Mucosa of descending colon (tissue), 3 donors: ENCODE results near the gene TP53BP1. TPM values are rescaled to one million over a fixed set of nuclear protein-coding genes. Genes with fewer than 3 reads are reported as not detected.

Source experiments
- ATAC-seq: fragments of 200-7000 bp; cut with Tn5 transposase; one replicate; pipeline ENCODE4 v1.9.1; 2020; ENCODE audit warnings: mild to moderate bottlenecking, moderate library complexity
- DNase-seq, 3 donors: peaks; one replicate each; pipeline ENCODE4 v3.0.0-alpha.2; 2020
- H3K36me3 ChIP-seq: fragments of 200-600 bp; one replicate; pipeline ENCODE4 v1.8.0; 2021; ENCODE audit warnings: low read depth, mild to moderate bottlenecking
- H3K4me1 ChIP-seq: fragments of 200-600 bp; one replicate; pipeline ENCODE4 v1.8.0; 2021; ENCODE audit warnings: low read depth, mild to moderate bottlenecking
- H3K4me3 ChIP-seq: fragments of 200-600 bp; one replicate; pipeline ENCODE4 v1.8.0; 2021; ENCODE audit warnings: mild to moderate bottlenecking
- H3K9me3 ChIP-seq: fragments of 200-600 bp; one replicate; pipeline ENCODE4 v1.8.0; 2021; ENCODE audit warnings: mild to moderate bottlenecking
- CTCF ChIP-seq: fragments of 200-600 bp; IDR thresholded peaks from one replicate; pipeline ENCODE4 v1.8.0; 2022; ENCODE audit warnings: antibody characterized with exemption, mild to moderate bottlenecking
- intact Hi-C, 2 donors: fragments of 100-400 bp; cut with DNase I in 1 of 2; cut with micrococcal nuclease in 1 of 2; formaldehyde crosslinking; loops; one replicate each; pipeline versions ENCODE4 v1.11.0 to v1.11.1; 2022; cut with DNase I, micrococcal nuclease
- total RNA-seq, 3 donors: library from RNA; stranded (reverse); fragmentation: NEBNext Ultra II Directional in 2 of 3; extraction: Animal tissue kit (Norgen Biotek cat#: 25700) in 2 of 3; gene quantifications; one replicate each; pipeline versions ENCODE4 v1.2.1 to v1.2.4, GENCODE V29; 2021 to 2023
- donor health status: DM: no; HTN: no; CAD: no; lungs with moderate emphysema.
- donor health status: DM: no; HTN: no; CAD: no.
- donor health status: DM: no; HTN: yes; CAD: no.

Gene TP53BP1
- total RNA-seq, 3 donors from 2014 or later: 31.8 to 46.5 (median 41.6) TPM

DNA sequence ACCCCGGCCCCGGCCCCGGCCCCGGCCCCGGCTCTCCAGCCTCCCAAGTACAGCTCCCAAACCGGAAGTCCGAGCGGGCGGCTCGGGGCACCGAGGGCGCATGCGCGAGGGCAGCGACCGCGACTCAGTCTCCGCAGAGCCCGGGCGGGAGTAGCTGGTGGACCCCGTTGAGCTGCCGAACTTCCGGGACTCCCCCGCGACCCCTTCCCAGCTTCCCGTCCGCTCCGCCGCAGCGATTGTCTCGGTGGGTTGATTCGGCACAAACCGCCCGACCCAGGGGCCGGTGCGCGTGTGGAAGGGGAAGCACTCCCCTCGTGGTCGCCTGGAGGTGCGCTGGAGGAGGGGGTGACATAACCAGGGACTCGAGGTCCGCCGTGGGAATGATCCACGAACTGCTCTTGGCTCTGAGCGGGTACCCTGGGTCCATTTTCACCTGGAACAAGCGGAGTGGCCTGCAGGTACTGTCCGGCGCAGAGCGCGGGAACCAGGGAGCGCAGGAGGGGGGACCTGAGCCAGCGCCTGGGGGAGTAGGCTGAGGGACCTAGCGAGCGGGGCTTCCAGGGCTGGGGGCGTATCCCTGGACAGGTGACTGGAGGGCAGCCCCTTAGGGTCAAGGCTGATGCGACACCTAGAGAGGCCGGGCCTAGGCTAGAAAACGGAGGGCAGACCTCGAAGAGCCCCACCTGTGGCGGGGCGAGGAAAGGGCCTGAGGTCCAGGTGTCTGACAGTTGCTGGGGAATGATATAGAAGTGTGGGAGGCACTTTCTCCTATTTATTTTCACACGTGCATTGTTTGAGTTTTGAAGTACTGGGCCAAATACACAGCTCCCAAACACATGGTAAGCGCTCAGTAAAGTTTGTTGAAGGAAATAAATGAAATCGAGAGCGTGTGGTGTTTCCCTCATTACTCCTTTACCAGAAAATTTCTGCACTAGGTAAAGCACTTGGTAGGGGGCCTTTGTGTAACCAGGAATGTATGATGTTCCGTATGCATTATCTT lies 121.7 kb downstream of the TP53BP1 start, which contains the start of the genes TUBGCP4 and ZSCAN29:
TUBGCP4 (plus strand) TSS at position 127 of the 1,000 bp plus-strand sequence; CDS start at position 381, 254 bp downstream.
ZSCAN29 (minus strand) TSS at position 69 of the 1,000 bp plus-strand sequence. CDS start 1,130 bp downstream, outside the sequence.
- Histone ChIP-seq H3K9me3 (no peaks in the 10 kb centered on the region), H3K4me1 (peaks cover 22% of the 10 kb centered on the region), H3K4me3 (peak within 1 kb of the TSS; percentile 77), H3K36me3 (no peaks in the 10 kb centered on the region)
- TF ChIP-seq CTCF: no peak
- DNase-seq (peak; percentile 74 to 89 (median 88)), ATAC-seq (peak; percentile 95)
- intact Hi-C loops: no loop called here

GRCh38 chr15:43370310-43370974 lies 122.5 kb downstream of the TP53BP1 start:
- DNase-seq: peak in 1 of 3 donors; percentile 24
- ATAC-seq: peak; percentile 58
- no peak for TF ChIP-seq CTCF
- Histone ChIP-seq H3K36me3 (no peaks in the 10 kb centered on the region), H3K9me3 (no peaks in the 10 kb centered on the region), H3K4me3 (peak overlapping the region; percentile 77), H3K4me1 (peaks cover 22% of the 10 kb centered on the region)
- intact Hi-C loops: no loop called here

GRCh38 chr15:43361313-43361903 lies 131.5 kb downstream of the TP53BP1 start:
- DNase-seq (no peak), ATAC-seq (no peak)
- peaks cover 63% of the 10 kb centered on the region for H3K9me3 ChIP-seq
- H3K4me3 ChIP-seq: no peak overlapping the region
- intact Hi-C loops: no loop called here
- no peaks in the 10 kb centered on the region for H3K4me1 ChIP-seq
- H3K36me3 ChIP-seq: peaks cover 13% of the 10 kb centered on the region
- TF ChIP-seq CTCF: no peak

DNA sequence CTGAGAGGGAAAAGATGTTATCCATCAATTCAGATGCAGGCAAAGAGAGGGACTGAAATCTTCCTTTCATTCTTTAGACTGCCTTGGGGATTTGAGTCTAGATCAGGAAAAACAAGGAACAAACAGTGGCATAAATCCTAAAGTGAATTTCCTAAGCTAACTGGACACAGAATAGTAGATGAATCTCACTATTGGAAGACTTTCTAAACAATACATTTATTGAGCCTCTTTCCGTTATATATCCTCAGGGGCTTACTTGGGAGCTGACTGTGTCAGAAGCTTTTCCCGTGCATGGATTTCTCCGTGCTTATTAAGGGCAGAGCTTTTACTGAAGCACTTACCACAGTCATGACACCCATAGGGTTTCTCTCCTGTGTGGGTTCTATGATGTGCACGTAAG lies 132.1 kb downstream of the TP53BP1 start:
- Histone ChIP-seq H3K9me3 (peaks cover 63% of the 10 kb centered on the region), H3K36me3 (peaks cover 13% of the 10 kb centered on the region), H3K4me1 (no peaks in the 10 kb centered on the region), H3K4me3 (no peak overlapping the region)
- DNase-seq: no peak
- intact Hi-C loops: no loop called here
- ATAC-seq: no peak
- no peak for TF ChIP-seq CTCF

Other genes with a start within 250 kb of the TP53BP1 start
- gene TGM5, start 226.2 kb downstream of the TP53BP1 start, total RNA-seq: not detected
- gene TGM7, start 190.9 kb downstream of the TP53BP1 start, total RNA-seq: not detected
- gene LCMT2, start 162.6 kb downstream of the TP53BP1 start, total RNA-seq: 1 to 10 TPM; 5.0 to 5.4 (median 5.3) TPM
- gene ZSCAN29, start 122.1 kb downstream of the TP53BP1 start, total RNA-seq: 10 to 100 TPM; 26.7 to 34.4 (median 29.1) TPM
- gene TUBGCP4, start 122.1 kb downstream of the TP53BP1 start, total RNA-seq: 10 to 100 TPM; 15.9 to 22.7 (median 22.3) TPM
- gene MAP1A, start 24.5 kb upstream of the TP53BP1 start, total RNA-seq: 10 to 100 TPM in 1 of 3 donors, 1 to 10 TPM in 2; 1.9 to 59.4 (median 7.9) TPM
- 100 to 1,000 TPM in 1 of 3 donors, 10 to 100 TPM in 2; 65.2 to 126 (median 87.7) TPM for gene PPIP5K1, start 97.1 kb upstream of the TP53BP1 start, total RNA-seq
- gene CKMT1B, start 100.9 kb upstream of the TP53BP1 start, total RNA-seq: 100 to 1,000 TPM; 105 to 242 (median 213) TPM
- 1 to 10 TPM; 1.1 to 1.4 (median 1.4) TPM for gene STRC, start 125.6 kb upstream of the TP53BP1 start, total RNA-seq
- gene CATSPER2, start 155.7 kb upstream of the TP53BP1 start, total RNA-seq: 10 to 100 TPM in 1 of 3 donors, 1 to 10 TPM in 2; 7.0 to 10.8 (median 8.0) TPM
- 100 to 1,000 TPM in 2 of 3 donors, 10 to 100 TPM in 1; 87.0 to 225 (median 215) TPM for gene CKMT1A, start 200.7 kb upstream of the TP53BP1 start, total RNA-seq